ENCODE data around the gene MLIP.

GRCh38 chr6:54103497-54103896 is 7.7 kb upstream of the MLIP start:
- TF ChIP-seq CTCF (IDR thresholded peaks at IDR 0.05) (no peak), POLR2A (IDR thresholded peaks at IDR 0.05) (no peak), POLR2AphosphoS5 (IDR thresholded peaks at IDR 0.05; ENCODE audit: insufficient read depth in 1 of 2, low read depth in 1 of 2) (no peak)

Measured in vagina (tissue), 2 donors.